SK-N-SH (cell line): Measurements from ENCODE around the gene ULBP2. TPM values are rescaled to one million over a fixed set of nuclear protein-coding genes. Genes with fewer than 3 reads are reported as not detected.

Experiments
- CTCF ChIA-PET: fragments of 300-600, 350-600 bp; formaldehyde crosslinking; extraction: SDS; loops from one replicate; lab custom pipeline; 2021; lab: Yijun Ruan, JAX
- POLR2A ChIA-PET: fragments of 350-600 bp; sonication (Branson Sonifier 250); formaldehyde crosslinking; extraction: SDS; loops from one replicate; lab custom pipeline; 2020; ENCODE audit warnings: antibody characterized with exemption, inconsistent platforms; lab: Yijun Ruan, JAX
- DNase-seq: peaks from one replicate; pipeline ENCODE4 v3.0.0; 2012
- H2AFZ ChIP-seq: fragments of 200-600 bp; sonication (generic); 2 replicates; pipeline ENCODE4 v1.8.1; 2016; ENCODE audit warnings: antibody characterized with exemption, mild to moderate bottlenecking, low read depth
- H3F3A ChIP-seq: fragments of 200-600 bp; sonication (generic); replicated peaks from 2 replicates; pipeline ENCODE3; 2016; ENCODE audit warnings: antibody characterized with exemption, mild to moderate bottlenecking; ENCODE audit not compliant: insufficient read depth
- H3K27ac ChIP-seq, 2 experiments: fragments of 200-500 bp in 1 of 2; fragments of 200-600 bp in 1 of 2; sonication (Bioruptor generic) in 1 of 2; sonication (generic), shearing (Covaris generic) in 1 of 2; 2 replicates each; pipeline versions ENCODE4 v1.5.1 to v1.6.1; 2014 to 2016; ENCODE audit warnings: low read depth in 2 of 2, inconsistent platforms in 1 of 2, low read length in 1 of 2, mild to moderate bottlenecking in 1 of 2, mixed read lengths in 1 of 2
- H3K27me3 ChIP-seq: fragments of 200-600 bp; sonication (generic), shearing (Covaris generic); 2 replicates; pipeline ENCODE4 v1.6.1; 2016; ENCODE audit warnings: mixed run types; ENCODE audit not compliant: insufficient read depth
- H3K36me3 ChIP-seq, 2 experiments: fragments of 200-500 bp in 1 of 2; fragments of 200-600 bp in 1 of 2; sonication (Bioruptor generic) in 1 of 2; sonication (generic) in 1 of 2; replicated peaks in 1 of 2; 2 replicates each; pipeline versions ENCODE3 to v1.5.1; 2014 to 2016; ENCODE audit warnings: low read length in 1 of 2, mild to moderate bottlenecking in 1 of 2; ENCODE audit not compliant: insufficient read depth in 2 of 2, control insufficient read depth in 1 of 2
- H3K4me1 ChIP-seq, 2 experiments: fragments of 200-500 bp in 1 of 2; fragments of 200-600 bp in 1 of 2; sonication (Bioruptor generic) in 1 of 2; sonication (generic), shearing (Covaris generic) in 1 of 2; 2 replicates each; pipeline versions ENCODE4 v1.5.1 to v1.6.1; 2014 to 2016; ENCODE audit warnings: low read depth in 1 of 2, low read length in 1 of 2, mixed run types in 1 of 2; ENCODE audit not compliant: insufficient read depth in 2 of 2, control insufficient read depth in 1 of 2
- H3K4me2 ChIP-seq: fragments of 200-600 bp; sonication (generic), shearing (Covaris generic); 2 replicates; pipeline ENCODE4 v1.6.1; 2017; ENCODE audit warnings: mixed run types
- H3K4me3 ChIP-seq, 2 experiments: fragments of 200-500 bp in 1 of 2; fragments of 200-600 bp in 1 of 2; sonication (Bioruptor generic) in 1 of 2; sonication (generic), shearing (Covaris generic) in 1 of 2; 2 replicates each; pipeline versions ENCODE4 v1.5.1 to v1.8.1; 2014 to 2016; ENCODE audit warnings: low read depth in 2 of 2, inconsistent platforms in 1 of 2, low read length in 1 of 2, mild to moderate bottlenecking in 1 of 2, mixed read lengths in 1 of 2, moderate library complexity in 1 of 2
- H3K79me2 ChIP-seq: fragments of 200-600 bp; sonication (generic); 2 replicates; pipeline ENCODE4 v1.8.1; 2017; ENCODE audit warnings: mild to moderate bottlenecking; ENCODE audit not compliant: insufficient read depth
- H3K9ac ChIP-seq: fragments of 200-600 bp; sonication (generic); 2 replicates; pipeline ENCODE4 v1.6.1; 2017; ENCODE audit warnings: mixed run types
- H3K9me2 ChIP-seq: fragments of 200-600 bp; sonication (generic); 2 replicates; pipeline ENCODE4 v1.6.1; 2017; ENCODE audit warnings: mixed run types
- H3K9me3 ChIP-seq: fragments of 200-600 bp; sonication (generic); 2 replicates; pipeline ENCODE4 v1.6.1; 2017; ENCODE audit warnings: mixed run types, mild to moderate bottlenecking, moderate library complexity
- H4K20me1 ChIP-seq: fragments of 200-600 bp; sonication (generic); 2 replicates; pipeline ENCODE4 v1.6.1; 2017; ENCODE audit warnings: mild to moderate bottlenecking, mixed run types; ENCODE audit not compliant: insufficient read depth
- CHD2 ChIP-seq: fragments of 150-350 bp; IDR thresholded peaks from 2 replicates; pipeline ENCODE4 v1.6.1; 2018; ENCODE audit warnings: low read length; ENCODE audit not compliant: partially characterized antibody
- ELF1 ChIP-seq: IDR thresholded peaks from 2 replicates; pipeline ENCODE4 v1.4.0; 2012
- EP300 ChIP-seq, 2 experiments: IDR thresholded peaks; 2 replicates each; pipeline versions ENCODE4 v1.4.0 to v1.6.1; 2012; ENCODE audit warnings: borderline replicate concordance in 1 of 2, low read depth in 1 of 2, low read length in 1 of 2
- FOSL2 ChIP-seq: IDR thresholded peaks from 2 replicates; pipeline ENCODE4 v1.4.0; 2012; ENCODE audit warnings: low read depth, mild to moderate bottlenecking, moderate library complexity, borderline replicate concordance
- FOXJ3 ChIP-seq: sonication (generic); formaldehyde crosslinking; IDR thresholded peaks from 2 replicates; pipeline ENCODE4 v1.5.1; 2020; ENCODE audit warnings: mild to moderate bottlenecking, missing genetic modification reagents
- FOXM1 ChIP-seq: IDR thresholded peaks from 2 replicates; pipeline ENCODE4 v1.4.0; 2012; ENCODE audit warnings: low read depth, mild to moderate bottlenecking
- GATA2 ChIP-seq: sonication (generic); formaldehyde crosslinking; IDR thresholded peaks from 2 replicates; pipeline ENCODE4 v1.5.0; 2020; ENCODE audit warnings: mild to moderate bottlenecking, missing genetic modification reagents
- MEF2A ChIP-seq: IDR thresholded peaks from 2 replicates; pipeline ENCODE4 v1.4.0; 2012; ENCODE audit warnings: low read depth, borderline replicate concordance
- RFX5 ChIP-seq: IDR thresholded peaks from 2 replicates; pipeline ENCODE4 v1.6.1; 2012; ENCODE audit warnings: mild to moderate bottlenecking, improper control_type of control experiment, low read length
- RXRA ChIP-seq: IDR thresholded peaks from 2 replicates; pipeline ENCODE4 v1.4.0; 2012; ENCODE audit warnings: low read depth, mild to moderate bottlenecking, borderline replicate concordance
- SIN3A ChIP-seq: IDR thresholded peaks from 2 replicates; pipeline ENCODE4 v1.6.1; 2012; ENCODE audit warnings: low read depth, mild to moderate bottlenecking, low read length, moderate library complexity, borderline replicate concordance
- SMC3 ChIP-seq: IDR thresholded peaks from 2 replicates; pipeline ENCODE4 v1.6.1; 2012; ENCODE audit warnings: low read depth, low read length, improper control_type of control experiment
- TCF12 ChIP-seq: IDR thresholded peaks from 2 replicates; pipeline ENCODE4 v1.4.0; 2012
- USF1 ChIP-seq: IDR thresholded peaks from 2 replicates; pipeline ENCODE4 v1.4.0; 2012; ENCODE audit warnings: low read depth, borderline replicate concordance
- USF2 ChIP-seq: fragments of 150-350 bp; IDR thresholded peaks from 2 replicates; pipeline ENCODE4 v1.6.1; 2017; ENCODE audit warnings: antibody characterized with exemption, low read length, low read depth, borderline replicate concordance
- WGBS: methylation state at CpG from one replicate; pipeline ENCODE4 v1.1.6; 2017; ENCODE audit warnings: low lambda C conversion rate; 5-methylcytosine and 5-hydroxymethylcytosine counted together
- polyA plus RNA-seq, 3 experiments: library from polyadenylated mRNA; depleted of rRNA; stranded (reverse); fragments of >200 nt; gene quantifications; 2 replicates each; pipeline ENCODE4 v1.2.3, GENCODE V29; 2012

Gene ULBP2
- polyA plus RNA-seq, 1 of the 3 experiments (the other 2 are of a cell fraction): 5.0 TPM

- TF ChIP-seq CHD2 (no peak), FOSL2 (no peak), FOXM1 (no peak), ELF1 (no peak), MEF2A (no peak), EP300 (IDR thresholded peaks at IDR 0.05; ENCODE audit: borderline replicate concordance in 1 of 2, low read depth in 1 of 2, low read length in 1 of 2) (no peak), FOXJ3 (CRISPR knock-in tag) (no peak)
Measured at GRCh38 chr6:149934249-149935156, 7.3 kb upstream of the ULBP2 start (continued).

GRCh38 chr6:149935246-149935645 lies 6.6 kb upstream of the ULBP2 start:
- WGBS: 11% methylated on average over 4 of the region's 4 CpGs
- Histone ChIP-seq H3K79me2 (no peaks in the 10 kb centered on the region), H3K27me3 (peaks cover 47% of the 10 kb centered on the region), H3K9me3 (no peaks in the 10 kb centered on the region), H4K20me1 (no peaks in the 10 kb centered on the region), H3K4me3 (no peak overlapping the region), H3K4me2 (no peak overlapping the region), H3K9ac (no peak overlapping the region)
- no peak for DNase-seq
- TF ChIP-seq FOXM1: no peak
- TF ChIP-seq TCF12: no peak
- no peak for TF ChIP-seq SIN3A
- no peak for TF ChIP-seq MEF2A
- no peak for TF ChIP-seq RFX5
- TF ChIP-seq USF2: no peak
- TF ChIP-seq, all 33 proteins: peak for 0
- H3K36me3 ChIP-seq: no peaks in the 10 kb centered on the region
- no peak overlapping the region for H2AFZ ChIP-seq
- POLR2A ChIA-PET: no interaction called here
- H3K9me2 ChIP-seq: no peaks in the 10 kb centered on the region
- peaks cover 7% of the 10 kb centered on the region for H3F3A ChIP-seq
- H3K27ac ChIP-seq: no peak overlapping the region
- CTCF ChIA-PET: interaction anchor here (0.6 to 2.1 kb wide), 9 partner anchors 10 to 880 kb away, joined by 3 to 11 read pairs (median 3); no protein-coding TSS in a partner anchor
- H3K4me1 ChIP-seq: peaks cover 0 to 6% of the 10 kb centered on the region in 2 experiments; a peak in 1 of 4 replicates

- no peak overlapping the region for H3K9ac ChIP-seq
- H3K27me3 ChIP-seq: peaks cover 51% of the 10 kb centered on the region
- TF ChIP-seq SMC3 (no peak), CHD2 (no peak), USF2 (no peak), SIN3A (no peak), RXRA (no peak), GATA2 (CRISPR knock-in tag) (no peak), USF1 (no peak)
Measured at GRCh38 chr6:149935668-149936067, 6.1 kb upstream of the ULBP2 start.

More at GRCh38 chr6:149935668-149936067, 6.1 kb upstream of the ULBP2 start:
- Histone ChIP-seq H3K4me1 (peaks cover 0 to 6% of the 10 kb centered on the region in 2 experiments; a peak in 1 of 4 replicates), H3K79me2 (no peaks in the 10 kb centered on the region), H3K9me2 (no peaks in the 10 kb centered on the region), H3K4me3 (no peak overlapping the region), H4K20me1 (no peaks in the 10 kb centered on the region), H3F3A (peaks cover 7% of the 10 kb centered on the region), H3K27ac (no peak overlapping the region), H3K9me3 (no peaks in the 10 kb centered on the region), H3K36me3 (no peaks in the 10 kb centered on the region), H2AFZ (no peak overlapping the region), H3K4me2 (no peak overlapping the region)
- ChIA-PET CTCF (interaction anchor here (1.1 to 2.1 kb wide), 6 partner anchors 24 to 880 kb away, joined by 3 to 11 read pairs (median 3); no protein-coding TSS in a partner anchor), POLR2A (no interaction called here)
- no peak for DNase-seq
- WGBS: 27% methylated on average over 2 of the region's 2 CpGs
